GM19452 (cell line): ENCODE results near the gene SP8.

Experiments
- ATAC-seq: cut with Tn5 transposase; IDR thresholded peaks from one replicate; pipeline ENCODE4 v1.9.1; 2021; ENCODE audit not compliant: unreplicated experiment

The SP8 gene

DNA sequence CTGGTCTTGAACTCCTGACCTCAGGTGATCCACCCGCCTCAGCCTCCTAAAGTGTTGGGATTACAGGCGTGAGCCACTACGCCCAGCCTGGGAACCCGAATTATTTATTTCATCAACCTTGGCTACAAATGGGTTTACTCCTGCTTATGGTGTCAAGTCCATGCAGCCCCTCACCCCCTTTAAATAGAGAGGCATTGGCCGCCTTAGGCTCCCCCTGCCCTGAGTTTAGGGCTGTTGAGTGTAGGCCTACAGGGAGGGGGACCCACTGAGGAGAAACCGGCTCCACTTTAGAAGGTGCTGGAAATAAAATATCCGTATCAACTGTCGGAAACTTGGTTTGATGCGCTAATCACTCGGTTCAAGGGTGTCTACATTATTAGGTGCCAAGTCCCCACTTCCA lies 8.7 kb upstream of the SP8 start:
- ATAC-seq, result no peak

DNA sequence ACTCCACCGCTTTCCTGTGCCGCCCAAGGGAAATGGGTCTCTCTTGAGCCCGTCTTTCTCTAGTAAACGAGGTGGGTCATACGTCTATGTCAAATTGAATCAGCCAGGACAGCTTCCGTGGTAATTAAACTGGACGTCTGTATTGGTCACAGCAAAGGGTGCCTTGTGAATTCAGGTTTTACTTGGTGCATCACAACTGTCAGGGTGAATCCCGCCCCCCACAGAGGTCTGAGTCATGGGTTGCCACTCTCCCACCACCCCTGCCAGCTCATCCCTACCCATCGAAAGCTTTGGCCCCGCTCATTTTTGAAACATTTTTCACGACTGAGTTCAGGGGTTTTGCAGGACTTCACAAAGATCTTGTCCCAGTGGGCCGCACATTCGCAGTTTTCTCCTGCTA lies 8.0 kb upstream of the SP8 start:
- ATAC-seq, result no peak

DNA sequence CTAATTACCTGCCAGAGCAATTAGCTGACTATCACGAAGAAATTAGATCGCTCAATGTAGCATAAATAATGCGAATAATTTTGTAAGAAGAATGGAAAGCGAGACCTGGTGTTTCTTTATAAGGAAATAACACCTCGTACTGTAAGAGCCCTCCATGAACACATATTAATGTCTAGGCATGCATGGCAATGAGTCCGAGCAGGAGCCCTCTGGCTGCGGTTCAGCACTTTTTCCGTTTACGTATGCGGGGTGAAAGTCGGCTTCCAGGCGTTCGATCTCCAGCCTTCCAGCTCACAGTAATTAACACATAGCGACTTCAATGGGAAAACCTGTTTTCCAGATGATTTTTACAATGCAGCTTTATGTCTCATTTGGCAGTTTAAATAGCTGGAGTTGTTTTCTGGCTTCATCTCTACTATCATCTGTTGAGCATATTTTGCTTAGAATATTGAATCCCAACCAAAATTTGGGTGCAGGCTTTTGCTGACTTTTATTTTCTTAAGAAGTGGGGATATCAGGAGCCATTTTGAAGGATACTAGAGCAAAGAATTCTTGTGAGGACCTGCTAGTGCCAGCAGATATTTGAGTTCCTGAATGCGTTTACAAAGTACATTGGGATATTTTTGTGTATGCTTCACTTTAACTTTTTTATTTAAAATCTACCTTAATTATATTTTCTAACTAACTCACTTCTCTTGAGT lies 7.2 kb upstream of the SP8 start:
- no peak for ATAC-seq

DNA sequence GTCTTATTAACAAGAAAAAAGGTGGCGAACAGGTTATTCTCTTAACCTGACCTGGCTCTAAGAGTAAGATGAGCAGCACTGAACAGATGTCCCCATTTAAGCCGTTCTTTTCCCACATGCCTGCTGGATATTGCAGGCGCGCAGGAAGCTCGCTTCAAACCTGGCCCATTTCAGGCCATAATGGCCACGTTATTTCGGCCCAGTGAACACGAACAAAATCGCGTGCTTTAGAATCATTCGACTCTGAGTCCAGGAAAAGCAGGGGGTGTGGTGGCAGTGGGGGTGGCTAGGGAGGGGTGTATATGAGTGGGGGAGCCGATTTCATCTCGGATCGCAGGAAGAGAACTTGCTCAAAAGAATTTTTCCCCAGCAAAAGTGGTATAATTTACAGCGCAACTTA lies 6.6 kb upstream of the SP8 start:
- no peak for ATAC-seq

DNA sequence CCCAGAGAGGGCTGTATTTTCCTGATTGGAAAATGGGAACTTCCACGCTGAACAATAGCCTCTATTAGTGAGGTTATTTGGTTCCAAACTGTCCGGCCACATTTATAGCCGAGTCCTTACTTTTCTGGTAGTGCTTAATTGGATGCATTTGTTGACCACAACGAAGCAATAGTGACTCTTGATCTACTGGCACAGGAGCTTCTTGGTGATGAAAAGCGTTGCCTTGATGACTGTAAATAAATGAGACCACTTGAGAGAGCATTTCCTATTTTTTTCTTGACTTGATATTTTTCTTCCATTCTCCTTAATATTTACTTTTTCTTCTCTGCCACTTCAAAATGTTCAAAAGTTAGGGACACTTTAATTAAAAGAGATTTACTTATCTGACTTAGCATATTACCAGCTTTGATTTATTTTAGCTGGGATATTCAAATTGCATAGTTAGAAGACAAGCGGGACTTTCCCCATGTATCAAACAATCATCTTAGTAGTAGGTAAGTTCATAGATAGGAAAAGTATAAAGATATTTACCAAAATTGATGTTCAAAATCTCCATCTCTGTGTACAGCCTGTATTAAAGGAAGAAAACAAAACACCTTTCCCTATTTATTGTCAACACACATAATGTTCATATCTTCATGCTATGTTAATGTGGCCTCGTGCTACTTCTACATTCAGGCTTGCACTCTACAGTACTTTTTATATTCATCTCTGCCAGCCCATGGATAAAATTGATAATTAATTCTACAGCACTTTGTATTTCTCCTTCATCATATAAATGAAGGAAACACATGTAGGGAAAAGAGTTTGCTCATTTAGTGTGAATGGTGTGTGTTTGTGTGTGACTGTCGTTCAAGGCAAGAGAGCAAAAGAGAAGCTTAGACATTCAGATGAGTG lies 5.1 kb upstream of the SP8 start:
- no peak for ATAC-seq

DNA sequence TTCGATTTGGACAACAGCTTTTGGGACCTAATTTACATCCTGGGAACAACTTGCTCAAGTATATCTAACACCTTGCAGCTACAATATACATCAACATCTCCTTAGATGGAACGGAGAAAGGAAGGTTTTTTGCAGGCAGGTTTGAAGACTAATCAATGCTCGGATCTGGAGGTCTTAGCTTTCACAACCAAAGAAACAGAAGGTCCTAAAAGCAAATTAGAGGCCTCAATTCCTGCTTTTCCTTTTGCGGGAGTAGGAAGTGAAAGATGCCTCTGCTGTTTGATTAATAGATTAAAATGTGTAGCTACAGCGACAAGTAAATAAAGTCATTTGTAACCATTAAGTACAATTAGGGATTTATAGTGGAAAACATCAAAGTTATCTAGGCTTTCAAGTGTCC lies 3.7 kb upstream of the SP8 start:
- ATAC-seq, result no peak

DNA sequence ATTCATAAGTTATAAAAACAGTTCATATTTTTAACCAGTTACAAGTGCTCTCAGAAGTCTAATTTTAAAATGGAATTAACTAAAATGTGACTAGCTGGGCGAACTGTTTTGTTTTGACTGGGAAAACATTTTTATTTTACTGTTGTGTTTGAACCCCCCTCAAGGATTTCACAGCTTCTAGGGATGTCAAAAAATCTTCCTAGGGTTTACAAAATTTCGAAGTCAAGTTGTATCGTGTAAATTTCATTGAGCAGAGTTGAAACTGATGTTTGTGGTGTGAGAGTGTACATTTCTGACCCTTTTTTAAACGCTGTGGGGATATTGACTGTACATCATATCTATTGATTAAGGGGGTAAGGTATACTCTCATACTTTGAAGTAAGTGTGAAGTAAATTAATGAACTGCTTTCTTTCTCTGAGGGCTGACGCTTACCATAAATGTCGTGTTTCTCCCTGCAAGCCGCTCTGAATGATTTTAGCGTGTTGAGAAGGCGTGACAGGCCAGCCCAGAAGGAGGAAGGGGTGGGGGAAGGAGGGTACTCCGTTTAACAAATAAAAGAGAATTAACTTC lies 1.8 kb upstream of the SP8 start:
- ATAC-seq, result no peak

DNA sequence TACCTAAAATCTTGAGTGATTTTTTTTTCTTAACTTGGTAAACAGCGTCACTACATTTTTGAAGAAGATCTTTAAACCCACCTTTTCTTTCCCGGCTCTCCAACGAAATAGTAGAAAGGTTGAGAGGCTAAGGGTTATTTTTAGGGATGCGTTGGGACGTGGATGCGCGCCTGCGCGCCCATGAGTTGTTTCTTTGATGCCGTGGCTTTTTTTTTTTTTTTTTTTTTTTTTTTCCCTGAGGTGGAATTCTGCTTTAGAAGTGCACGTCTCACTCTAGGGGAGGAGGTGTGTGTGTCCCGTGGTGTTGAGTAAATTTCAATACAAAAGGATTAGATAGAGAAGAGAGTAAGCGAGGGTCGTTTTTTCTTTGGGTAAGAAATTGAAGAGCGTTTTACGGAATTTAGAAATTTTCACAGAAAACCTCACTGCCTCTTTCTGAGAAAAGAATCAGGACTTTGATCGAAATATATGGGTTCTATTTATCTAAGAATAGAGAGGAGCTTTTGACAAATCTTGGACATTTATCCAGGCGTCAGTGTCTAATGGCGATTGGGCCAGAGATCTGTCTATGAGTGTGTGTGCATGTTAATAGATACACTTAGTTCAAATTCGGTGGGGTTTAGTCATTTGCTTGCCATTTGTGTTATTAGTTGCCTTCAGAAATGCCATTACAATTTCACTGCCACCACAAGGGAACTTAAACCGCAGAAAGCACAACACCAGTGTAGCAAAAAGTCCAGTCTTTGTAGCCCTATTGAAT lies 1.2 kb upstream of the SP8 start:
- ATAC-seq, result no peak

DNA sequence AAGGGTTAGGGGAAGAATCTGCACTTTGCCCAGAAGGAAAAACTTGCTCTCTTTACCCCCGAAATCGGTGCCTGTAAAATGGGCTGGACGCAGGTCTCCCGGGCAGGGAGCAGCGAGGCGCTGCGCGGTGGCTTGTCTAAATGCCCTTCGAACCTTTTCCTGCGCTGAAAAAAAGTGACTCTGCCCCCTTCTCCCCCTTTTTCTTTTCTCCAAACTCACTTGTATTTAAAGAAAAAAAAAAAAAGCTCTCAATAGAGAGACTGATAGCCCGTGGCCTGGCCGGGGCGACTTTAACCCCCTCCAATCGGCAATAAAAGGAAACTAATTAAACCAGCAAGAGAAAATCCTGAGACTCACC lies 286 bp downstream of the SP8 start:
- no peak for ATAC-seq

DNA sequence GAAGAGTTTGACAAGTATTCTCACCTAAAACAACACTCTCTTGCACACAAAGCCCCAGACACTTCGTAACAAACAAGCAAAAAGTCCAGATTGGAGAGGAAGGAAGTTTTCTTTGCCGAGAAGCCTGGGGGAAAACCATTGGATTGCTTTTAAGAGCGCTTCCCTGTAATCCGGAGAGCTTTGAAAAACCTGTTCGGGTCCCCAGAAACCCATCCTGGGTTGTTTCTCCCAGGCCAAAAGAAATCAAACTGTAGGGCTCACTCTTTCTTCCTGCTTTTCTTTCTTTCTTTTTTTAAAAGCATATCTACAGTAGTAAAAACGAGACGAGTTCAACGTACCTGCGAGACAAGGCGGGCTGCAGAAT lies 655 bp downstream of the SP8 start:
- no peak for ATAC-seq

DNA sequence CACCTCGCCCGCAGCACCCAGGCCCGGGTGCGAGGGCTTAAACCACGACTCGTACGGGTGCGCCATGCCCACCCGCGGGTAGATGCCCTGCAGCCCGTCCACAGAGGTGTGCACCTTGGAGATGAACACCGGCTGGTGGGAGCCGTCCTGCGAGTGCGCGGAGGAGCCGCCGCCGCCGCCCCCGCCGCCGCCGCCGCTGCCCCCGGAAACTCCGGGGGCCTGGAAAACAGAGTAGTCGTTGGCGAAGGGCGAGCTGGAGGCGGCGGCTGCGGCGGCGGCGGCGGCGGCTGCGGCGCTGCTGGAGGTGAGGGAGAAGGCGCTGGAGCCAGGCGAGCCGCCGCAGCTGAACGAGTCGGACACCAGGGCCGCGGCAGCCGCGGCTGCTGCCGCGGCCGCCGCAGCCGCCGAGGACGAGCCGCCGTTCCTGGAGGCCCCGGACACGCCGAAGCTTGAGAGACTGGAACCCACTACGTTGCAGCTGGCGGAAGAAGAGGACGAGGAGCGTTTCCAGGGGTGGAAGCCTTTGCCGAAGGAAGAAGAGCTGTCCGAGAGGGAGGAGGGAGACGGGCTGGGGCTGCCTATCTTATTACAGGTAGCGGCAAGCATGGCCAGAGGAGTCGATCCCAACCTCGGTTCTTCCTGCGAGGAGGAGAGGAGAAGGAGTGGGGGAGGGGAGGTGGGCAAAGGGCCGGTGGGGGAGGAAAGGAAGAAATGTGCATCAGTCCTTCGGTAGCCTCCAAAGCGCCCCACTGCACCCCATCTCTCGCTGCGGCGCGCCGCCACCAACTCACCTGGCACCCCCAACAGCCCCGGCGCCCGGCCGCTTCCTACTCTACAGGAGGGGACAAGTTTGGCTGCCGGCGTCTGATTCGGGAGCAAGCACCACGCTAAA lies 1.3 kb downstream of the SP8 start:
- ATAC-seq, result no peak

DNA sequence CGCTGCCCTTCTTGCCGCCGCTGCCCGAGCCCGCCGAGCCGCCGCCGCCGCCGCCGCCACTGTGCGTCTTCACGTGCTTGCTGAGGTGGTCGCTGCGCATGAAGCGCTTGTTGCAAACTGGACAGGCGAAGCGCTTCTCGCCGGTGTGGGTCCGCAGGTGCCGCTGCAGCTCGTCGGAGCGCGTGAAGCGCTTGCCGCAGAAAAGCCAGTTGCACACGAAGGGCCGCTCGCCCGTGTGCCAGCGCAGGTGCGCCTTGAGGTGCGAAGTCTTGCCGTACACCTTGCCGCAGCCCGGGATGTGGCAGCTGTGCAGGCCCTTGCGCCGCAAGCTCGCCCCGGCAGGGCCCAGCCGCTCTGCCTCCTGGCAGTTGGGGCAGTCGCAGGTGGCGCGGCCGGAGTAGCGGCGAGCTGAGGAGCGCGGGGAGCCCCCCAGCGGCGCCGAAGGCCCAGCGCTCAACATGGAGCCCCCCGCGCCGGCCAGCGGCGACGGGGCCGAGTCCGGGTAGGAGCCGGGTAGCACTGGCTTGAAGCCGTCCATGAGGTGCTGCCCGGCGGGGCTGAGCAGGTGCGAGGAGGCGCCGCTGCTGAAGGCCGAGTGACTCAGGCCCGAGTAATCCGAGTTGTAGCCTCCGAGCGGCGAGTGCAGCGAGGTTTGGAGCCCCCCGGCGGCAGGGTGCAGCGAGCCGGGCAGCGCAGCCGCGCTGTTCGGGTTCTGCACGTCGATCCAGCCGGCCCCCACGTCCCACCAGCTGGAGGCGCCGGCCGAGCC lies 2.1 kb downstream of the SP8 start:
- ATAC-seq, result no peak

DNA sequence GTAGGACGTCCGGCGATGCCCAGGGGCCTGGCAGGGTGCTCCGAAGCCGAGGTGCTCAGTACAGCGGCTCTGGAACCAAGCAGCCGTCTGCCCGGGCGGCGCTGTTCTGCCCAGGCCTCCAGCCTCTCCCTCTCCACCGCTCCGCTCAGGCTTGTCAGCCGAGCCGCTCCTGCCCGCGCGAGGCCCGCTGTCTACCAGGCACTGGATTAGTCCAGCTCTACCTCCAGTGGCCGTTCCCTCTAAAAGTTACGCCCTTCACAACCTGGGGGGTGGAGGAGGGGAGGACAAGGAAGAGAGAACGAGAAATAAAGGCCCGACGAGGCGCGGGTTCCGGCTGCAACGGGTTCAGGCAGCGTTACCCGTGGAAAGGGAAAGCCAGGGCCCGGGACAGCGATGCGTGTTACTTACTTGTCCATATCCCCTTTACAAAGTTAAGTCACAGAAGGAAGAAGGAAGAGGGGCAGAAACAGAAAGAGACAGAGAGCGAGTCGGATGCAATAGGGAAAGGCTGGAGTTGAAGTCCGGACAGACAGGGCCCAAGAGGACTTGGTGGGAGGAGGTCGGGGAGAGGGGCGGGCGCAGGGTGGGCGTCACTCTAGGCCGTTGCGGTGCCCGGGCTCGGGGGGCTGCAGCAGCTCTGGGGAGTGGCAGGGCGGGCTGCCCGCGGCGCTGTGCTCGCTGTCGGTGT lies 2.8 kb downstream of the SP8 start:
- no peak for ATAC-seq

DNA sequence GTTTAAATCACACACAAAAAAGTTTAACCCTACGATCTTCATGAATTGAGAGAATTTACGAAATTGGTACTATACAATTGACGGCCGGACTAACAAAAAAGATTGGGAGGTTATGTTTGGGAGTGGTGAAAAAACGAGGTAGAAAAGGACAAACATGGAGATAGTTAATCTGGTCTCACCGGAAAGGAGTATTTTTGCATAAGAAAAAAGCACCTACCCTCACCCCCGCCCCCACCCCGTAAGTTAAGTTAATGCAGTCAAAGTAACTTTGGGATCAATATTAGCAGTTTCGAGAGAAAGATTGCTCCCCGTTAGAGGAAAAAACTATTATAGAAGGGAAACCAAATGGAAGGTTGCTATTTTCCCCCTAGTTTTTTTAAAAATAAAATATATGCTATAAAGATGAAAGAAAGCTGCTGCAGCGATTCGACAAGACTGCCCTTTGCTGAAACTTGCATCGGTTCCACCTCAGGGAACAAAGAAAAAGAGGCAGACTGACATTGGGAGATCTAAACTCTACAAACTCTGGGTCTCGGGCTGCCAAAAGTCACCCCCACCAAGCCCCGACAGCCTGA lies 3.5 kb downstream of the SP8 start:
- ATAC-seq, result no peak

DNA sequence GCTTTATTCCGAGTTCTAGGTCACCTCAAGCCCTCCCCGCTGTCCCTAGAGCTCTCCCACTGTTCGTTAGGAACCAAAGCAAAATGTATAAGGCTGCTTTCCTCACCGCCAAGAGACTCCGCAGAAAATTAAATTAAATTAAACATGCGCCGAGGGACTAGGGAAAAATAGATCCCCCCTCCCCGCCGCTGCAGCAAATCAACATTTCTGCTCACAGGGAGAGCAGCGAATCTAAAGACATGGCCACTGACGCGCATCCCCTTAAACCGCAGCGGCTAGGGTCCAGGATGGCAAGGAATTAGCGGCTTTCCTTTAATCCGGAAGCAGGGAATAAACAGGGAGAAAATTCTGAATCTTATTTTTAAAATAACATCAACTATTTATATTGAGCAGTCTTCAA lies 7.6 kb downstream of the SP8 start:
- no peak for ATAC-seq

DNA sequence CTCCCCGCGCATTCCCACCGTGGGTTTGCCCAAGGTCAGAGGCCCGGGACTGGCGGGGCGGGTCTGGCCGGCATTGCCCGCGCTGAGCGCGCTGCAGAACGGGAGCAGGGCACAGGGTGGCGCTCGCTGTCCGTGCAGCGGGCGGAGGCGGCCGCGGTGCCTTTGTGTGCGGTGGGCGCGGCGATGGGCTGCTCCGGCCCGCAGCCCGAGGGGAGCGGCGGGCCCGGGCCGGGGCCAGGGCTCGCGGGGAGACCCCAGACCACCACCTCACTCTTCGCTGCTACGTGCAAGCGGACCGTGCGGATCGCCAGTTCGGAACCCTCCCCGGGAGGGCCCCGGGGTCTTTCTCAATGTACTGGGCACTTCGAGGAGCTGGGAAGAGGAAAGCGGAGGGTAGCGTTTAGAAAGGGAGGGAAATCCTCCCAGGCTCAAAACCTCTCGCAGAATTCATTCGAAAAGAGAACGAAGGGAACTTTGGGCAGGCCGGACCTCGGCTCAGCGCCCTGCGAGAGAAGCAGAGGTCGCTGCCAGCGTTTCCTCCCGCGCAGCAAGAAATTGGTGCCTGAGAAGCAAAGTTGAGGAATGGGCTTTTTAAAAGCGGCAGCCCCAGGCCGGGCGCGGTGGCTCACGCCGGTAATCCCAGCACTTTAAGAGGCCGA lies 8.5 kb downstream of the SP8 start:
- ATAC-seq, result peak; percentile 84

DNA sequence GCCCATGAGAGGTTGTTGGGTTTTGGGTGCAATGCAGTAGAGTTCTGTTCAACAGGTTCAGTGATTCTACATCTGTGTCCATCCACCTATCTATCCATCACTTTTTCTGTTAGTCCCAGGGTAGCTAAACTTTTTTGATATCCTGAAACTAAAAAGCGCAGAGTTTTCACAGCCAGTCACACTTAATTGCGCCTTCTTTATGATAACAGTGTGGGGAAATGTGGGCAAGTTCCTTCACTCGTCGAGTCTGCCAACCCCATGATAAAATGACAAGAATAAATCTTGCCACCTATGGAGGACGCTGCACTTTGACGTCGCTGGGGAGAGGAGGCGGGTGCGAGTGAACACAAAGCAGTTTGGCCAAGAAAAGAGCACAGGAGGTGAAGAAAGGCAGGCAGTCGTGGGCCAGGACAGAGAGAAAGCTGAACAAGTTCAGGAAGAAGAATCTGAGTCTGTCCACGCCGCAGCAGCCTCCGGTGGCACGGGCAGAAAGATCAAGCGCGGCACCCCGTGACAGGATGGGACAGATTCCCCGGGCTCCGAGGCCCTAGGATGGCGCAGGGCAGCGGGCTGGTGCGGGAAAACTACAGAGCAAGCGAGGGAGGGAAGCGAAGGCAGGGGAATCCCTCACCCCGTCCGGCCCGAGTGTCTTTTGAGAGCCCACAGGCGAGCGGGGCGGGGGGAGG lies 9.2 kb downstream of the SP8 start:
- peak; percentile 44 for ATAC-seq

DNA sequence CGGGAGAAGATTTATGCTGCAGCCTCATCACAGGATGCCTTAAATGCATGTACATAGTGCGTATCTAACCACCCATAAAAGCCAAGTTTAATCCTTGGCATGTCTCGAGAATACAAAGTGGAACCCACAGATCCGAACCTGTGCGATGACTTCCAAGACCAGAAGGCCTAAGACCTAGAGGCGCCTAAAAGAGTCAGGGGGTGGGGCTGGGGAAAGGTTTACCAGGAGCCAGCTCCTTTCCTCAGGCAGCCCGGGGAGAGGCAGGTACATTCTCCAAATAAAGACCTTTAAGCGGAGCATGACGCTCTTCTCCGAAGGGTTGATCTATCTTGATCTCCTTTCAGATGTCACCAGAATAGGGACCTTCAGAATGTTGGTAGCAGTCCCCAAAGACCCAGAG lies 9.7 kb downstream of the SP8 start:
- ATAC-seq, result no peak
